ENCODE results near the gene FAM72A.
"Not testable (repeated sequence)": the region's sequence is repeated elsewhere in the genome, so short reads cannot be mapped to it uniquely, and the experiment has no call there.

GRCh38 chr1:206240288-206240687, 37.6 kb upstream of the FAM72A start:
- not testable (repeated sequence) for TF ChIP-seq CTCF (conservative IDR thresholded peaks at IDR 0.05 in 1 of 2, IDR thresholded peaks at IDR 0.05 in 1 of 2; ENCODE audit: extremely low read depth in 1 of 2, insufficient read depth in 1 of 2, low read depth in 1 of 2, low read length in 2 of 2); EZH2 (IDR thresholded peaks at IDR 0.05; ENCODE audit: borderline replicate concordance, low read length)

Data from mammary epithelial cell (primary cell).